ENCODE results near the gene TXNRD1.
"Not testable (repeated sequence)": the region's sequence is repeated elsewhere in the genome, so short reads cannot be mapped to it uniquely, and the experiment has no call there.

The TXNRD1 gene

GRCh38 chr12:104387190-104387589, 171.6 kb downstream of the TXNRD1 start:
- Histone ChIP-seq H3K9ac (no peak overlapping the region), H4K20me1 (no peaks in the 10 kb centered on the region), H3K4me3 (no peak overlapping the region), H3K36me3 (no peaks in the 10 kb centered on the region), H3K4me2 (no peak overlapping the region), H3K27me3 (no peaks in the 10 kb centered on the region), H3K9me3 (no peaks in the 10 kb centered on the region), H3K27ac (no peak overlapping the region), H3K4me1 (no peaks in the 10 kb centered on the region)
- no peak for TF ChIP-seq Cebpa-rat (IDR thresholded peaks at IDR 0.05)

GRCh38 chr12:104394086-104394485, 178.5 kb downstream of the TXNRD1 start:
- not testable (repeated sequence) for H3K4me3 ChIP-seq, H3K4me2 ChIP-seq, H3K36me3 ChIP-seq, H3K27me3 ChIP-seq, H4K20me1 ChIP-seq, H3K27ac ChIP-seq, H3K9ac ChIP-seq, H3K4me1 ChIP-seq
- peaks cover 25% of the 10 kb centered on the region; the same call in 1 of the 2 replicates for H3K9me3 ChIP-seq
